Activated CD4-positive, alpha-beta T cell treated with anti-CD3 and anti-CD28 coated beads, Interleukin-2, amount 10 ng/mL, durations not matched to agents 7 days and 5 days (primary cell): Measurements from ENCODE around the gene MYO1E. TPM values are rescaled to one million over a fixed set of nuclear protein-coding genes. Genes with fewer than 3 reads are reported as not detected.
"Not testable (repeated sequence)": the region's sequence is repeated elsewhere in the genome, so short reads cannot be mapped to it uniquely, and the experiment has no call there.

ENCODE experiments used
- CTCF ChIA-PET: fragments of 350-600 bp; sonication (Branson Sonifier 250); formaldehyde crosslinking; loops from one replicate; lab custom pipeline; 2021; ENCODE audit warnings: antibody characterized with exemption; lab: Charles Lee
- POLR2A ChIA-PET: fragments of 350-600 bp; sonication (Branson Sonifier 250); formaldehyde crosslinking; loops from one replicate; lab custom pipeline; 2021; ENCODE audit warnings: antibody characterized with exemption; lab: Charles Lee
- DNase-seq: peaks from one replicate; pipeline ENCODE4 v3.0.0-alpha.2; 2020
- H3K27ac Mint-ChIP-seq: one replicate; pipeline ENCODE4 v1.8.0; 2021; ENCODE audit warnings: mild to moderate bottlenecking, moderate library complexity, mixed read lengths
- H3K27me3 Mint-ChIP-seq: one replicate; pipeline ENCODE4 v1.8.0; 2021; ENCODE audit warnings: mixed read lengths
- H3K36me3 Mint-ChIP-seq: one replicate; pipeline ENCODE4 v1.8.0; 2021; ENCODE audit warnings: low read depth, mixed read lengths
- H3K4me1 Mint-ChIP-seq: one replicate; pipeline ENCODE4 v1.8.0; 2021; ENCODE audit warnings: mixed read lengths
- H3K4me3 Mint-ChIP-seq: one replicate; pipeline ENCODE4 v1.8.0; 2021; ENCODE audit warnings: mild to moderate bottlenecking, moderate library complexity, mixed read lengths
- H3K9me3 Mint-ChIP-seq: one replicate; pipeline ENCODE4 v1.8.0; 2021; ENCODE audit warnings: mixed read lengths
- total RNA-seq, 2 experiments: library from RNA; stranded (reverse); gene quantifications; one replicate each; pipeline ENCODE4 v1.2.3, GENCODE V29; 2021

Gene MYO1E
- total RNA-seq, 2 experiments from 2014 or later: 12.9 to 14.0 TPM

- H3K4me3 Mint-ChIP-seq: no peak overlapping the region
- POLR2A ChIA-PET: no interaction called here
- CTCF ChIA-PET: no interaction called here
- DNase-seq: no peak
- H3K36me3 Mint-ChIP-seq: peaks cover 3% of the 10 kb centered on the region
- H3K9me3 Mint-ChIP-seq: no peaks in the 10 kb centered on the region
- no peaks in the 10 kb centered on the region for H3K4me1 Mint-ChIP-seq
- H3K27me3 Mint-ChIP-seq: no peaks in the 10 kb centered on the region
- no peak overlapping the region for H3K27ac Mint-ChIP-seq
These were observed 225.0 kb downstream of the MYO1E start for GRCh38 chr15:59147666-59148065.

GRCh38 chr15:59144594-59144993 is 228.1 kb downstream of the MYO1E start:
- H3K27me3 Mint-ChIP-seq, H3K4me1 Mint-ChIP-seq, H3K4me3 Mint-ChIP-seq, H3K27ac Mint-ChIP-seq, POLR2A ChIA-PET, DNase-seq, H3K9me3 Mint-ChIP-seq, CTCF ChIA-PET: not testable (repeated sequence)
- peaks cover 13% of the 10 kb centered on the region for H3K36me3 Mint-ChIP-seq

- Mint-ChIP-seq H3K9me3 (no peaks in the 10 kb centered on the region), H3K36me3 (peaks cover 22% of the 10 kb centered on the region), H3K27ac (no peak overlapping the region), H3K27me3 (no peaks in the 10 kb centered on the region), H3K4me1 (peaks cover 10% of the 10 kb centered on the region), H3K4me3 (no peak overlapping the region)
- POLR2A ChIA-PET: no interaction called here
- no peak for DNase-seq
- CTCF ChIA-PET: interaction anchor here (0.6 kb wide), 1 partner anchor 181 kb away, joined by 3 read pairs; no protein-coding TSS in a partner anchor
These were observed 229.4 kb downstream of the MYO1E start for GRCh38 chr15:59143281-59143680.

GRCh38 chr15:59140422-59141226 is 232.0 kb downstream of the MYO1E start:
- Mint-ChIP-seq H3K9me3 (no peaks in the 10 kb centered on the region), H3K4me3 (no peak overlapping the region), H3K27me3 (no peaks in the 10 kb centered on the region), H3K36me3 (peaks cover 41% of the 10 kb centered on the region), H3K4me1 (peaks cover 31% of the 10 kb centered on the region), H3K27ac (peak overlapping the region; percentile 44)
- ChIA-PET POLR2A (no interaction called here), CTCF (interaction anchor here (0.6 kb wide), 1 partner anchor 335 kb away, joined by 3 read pairs; no protein-coding TSS in a partner anchor)
- DNase-seq: no peak

GRCh38 chr15:59138243-59138642 is 234.4 kb downstream of the MYO1E start:
- ChIA-PET CTCF (interaction anchor here (0.7 to 1.4 kb wide), 5 partner anchors 10 to 379 kb away, joined by 3 to 6 read pairs (median 4); no protein-coding TSS in a partner anchor), POLR2A (no interaction called here)
- peaks cover 57% of the 10 kb centered on the region for H3K36me3 Mint-ChIP-seq
- no peaks in the 10 kb centered on the region for H3K9me3 Mint-ChIP-seq
- H3K27me3 Mint-ChIP-seq: no peaks in the 10 kb centered on the region
- peaks cover 31% of the 10 kb centered on the region for H3K4me1 Mint-ChIP-seq
- H3K27ac Mint-ChIP-seq: peak overlapping the region; percentile 50
- no peak overlapping the region for H3K4me3 Mint-ChIP-seq
- DNase-seq: peak; percentile 59

- H3K27me3 Mint-ChIP-seq: no peaks in the 10 kb centered on the region
- H3K27ac Mint-ChIP-seq: no peak overlapping the region
- peaks cover 31% of the 10 kb centered on the region for H3K4me1 Mint-ChIP-seq
- H3K36me3 Mint-ChIP-seq: peaks cover 62% of the 10 kb centered on the region
- no peak overlapping the region for H3K4me3 Mint-ChIP-seq
- ChIA-PET CTCF (interaction anchor here (0.7 to 1.4 kb wide), 5 partner anchors 10 to 379 kb away, joined by 3 to 6 read pairs (median 4); no protein-coding TSS in a partner anchor), POLR2A (interaction anchor here (0.6 kb wide), 1 partner anchor 21 kb away, joined by 4 read pairs; no protein-coding TSS in a partner anchor)
- H3K9me3 Mint-ChIP-seq: no peaks in the 10 kb centered on the region
- DNase-seq: no peak
These were observed 235.1 kb downstream of the MYO1E start for GRCh38 chr15:59137566-59137965.

- POLR2A ChIA-PET: no interaction called here
- Mint-ChIP-seq H3K9me3 (peaks cover 12% of the 10 kb centered on the region), H3K27me3 (no peaks in the 10 kb centered on the region)
These were observed 238.7 kb downstream of the MYO1E start for GRCh38 chr15:59133929-59134427.

GRCh38 chr15:59131969-59132562 is 240.6 kb downstream of the MYO1E start:
- H3K27me3 Mint-ChIP-seq: no peaks in the 10 kb centered on the region
- no peak overlapping the region for H3K4me3 Mint-ChIP-seq
- H3K27ac Mint-ChIP-seq: no peak overlapping the region
- DNase-seq: no peak
- H3K36me3 Mint-ChIP-seq: peaks cover 85% of the 10 kb centered on the region
- ChIA-PET CTCF (interaction anchor here (0.8 kb wide), 1 partner anchor 10 kb away, joined by 3 read pairs; no protein-coding TSS in a partner anchor), POLR2A (no interaction called here)
- H3K9me3 Mint-ChIP-seq: peaks cover 23% of the 10 kb centered on the region
- H3K4me1 Mint-ChIP-seq: peaks cover 24% of the 10 kb centered on the region

More at GRCh38 chr15:59133929-59134427, 238.7 kb downstream of the MYO1E start:
- CTCF ChIA-PET: no interaction called here
- peaks cover 82% of the 10 kb centered on the region for H3K36me3 Mint-ChIP-seq
- no peak overlapping the region for H3K4me3 Mint-ChIP-seq
- DNase-seq: no peak
- peaks cover 24% of the 10 kb centered on the region for H3K4me1 Mint-ChIP-seq
- H3K27ac Mint-ChIP-seq: no peak overlapping the region

- Mint-ChIP-seq H3K27ac (no peak overlapping the region), H3K4me1 (peaks cover 21% of the 10 kb centered on the region), H3K27me3 (no peaks in the 10 kb centered on the region), H3K4me3 (no peak overlapping the region), H3K9me3 (peaks cover 23% of the 10 kb centered on the region), H3K36me3 (peaks cover 88% of the 10 kb centered on the region)
- DNase-seq: no peak
- ChIA-PET CTCF (interaction anchor here (0.8 kb wide), 1 partner anchor 9 kb away, joined by 3 read pairs; no protein-coding TSS in a partner anchor), POLR2A (no interaction called here)
These were observed 241.2 kb downstream of the MYO1E start for GRCh38 chr15:59131456-59131855.

GRCh38 chr15:59127255-59127654 is 245.4 kb downstream of the MYO1E start:
- POLR2A ChIA-PET, DNase-seq, H3K4me3 Mint-ChIP-seq, H3K27ac Mint-ChIP-seq, H3K27me3 Mint-ChIP-seq: not testable (repeated sequence)
- H3K4me1 Mint-ChIP-seq: peaks cover 16% of the 10 kb centered on the region
- peaks cover 97% of the 10 kb centered on the region for H3K36me3 Mint-ChIP-seq
- H3K9me3 Mint-ChIP-seq: peaks cover 23% of the 10 kb centered on the region
- CTCF ChIA-PET: interaction anchor here (1.1 kb wide), 1 partner anchor 11 kb away, joined by 3 read pairs; no protein-coding TSS in a partner anchor

GRCh38 chr15:59125683-59126082 is 247.0 kb downstream of the MYO1E start:
- Mint-ChIP-seq H3K36me3 (peaks cover 90% of the 10 kb centered on the region), H3K9me3 (peaks cover 23% of the 10 kb centered on the region), H3K4me1 (peaks cover 16% of the 10 kb centered on the region)
- DNase-seq, H3K27ac Mint-ChIP-seq, H3K4me3 Mint-ChIP-seq, CTCF ChIA-PET, H3K27me3 Mint-ChIP-seq, POLR2A ChIA-PET: not testable (repeated sequence)

GRCh38 chr15:59124261-59124660 is 248.4 kb downstream of the MYO1E start:
- CTCF ChIA-PET: interaction anchor here (1.3 kb wide), 1 partner anchor 15 kb away, joined by 4 read pairs; no protein-coding TSS in a partner anchor
- H3K36me3 Mint-ChIP-seq: peaks cover 87% of the 10 kb centered on the region
- H3K27ac Mint-ChIP-seq: no peak overlapping the region

More at GRCh38 chr15:59124261-59124660, 248.4 kb downstream of the MYO1E start:
- peaks cover 13% of the 10 kb centered on the region for H3K9me3 Mint-ChIP-seq
- no peaks in the 10 kb centered on the region for H3K27me3 Mint-ChIP-seq
- H3K4me1 Mint-ChIP-seq: peaks cover 14% of the 10 kb centered on the region
- DNase-seq: no peak
- H3K4me3 Mint-ChIP-seq: no peak overlapping the region
- POLR2A ChIA-PET: no interaction called here
